ENCODE data around the gene TAS2R7. TPM values are rescaled to one million over a fixed set of nuclear protein-coding genes. Genes with fewer than 3 reads are reported as not detected.

Gene TAS2R7
- total RNA-seq, 2 donors from 2014 or later: not detected

GRCh38 chr12:10756194-10756593 is 46.2 kb downstream of the TAS2R7 start:
- intact Hi-C loops (cut with DNase I): no loop called here
- no peak for DNase-seq (ENCODE audit: low spot score)

- intact Hi-C loops (cut with DNase I): no loop called here
- DNase-seq (ENCODE audit: low spot score): no peak
Measured at GRCh38 chr12:10753059-10753458, 49.4 kb downstream of the TAS2R7 start.

Other genes starting within 250 kb of the TAS2R7 start
- 10 to 100 TPM; 19.3 to 21.2 TPM for gene MAGOHB, start 189.0 kb downstream of the TAS2R7 start, total RNA-seq
- under 1 TPM; 0.10 to 0.19 TPM for gene STYK1, start 128.6 kb downstream of the TAS2R7 start, total RNA-seq
- gene YBX3, start 79.3 kb downstream of the TAS2R7 start, total RNA-seq: 100 to 1,000 TPM; 386 to 502 TPM
- not detected for gene TAS2R8, start 4.7 kb upstream of the TAS2R7 start, total RNA-seq
- under 1 TPM in 1 of 2 donors, not detected in 1; 0.51 TPM for gene TAS2R9, start 7.5 kb upstream of the TAS2R7 start, total RNA-seq
- 1 to 10 TPM in 1 of 2 donors, under 1 TPM in 1; 0.76 to 1.2 TPM for gene TAS2R10, start 23.7 kb upstream of the TAS2R7 start, total RNA-seq
- 1 to 10 TPM; 2.5 to 4.3 TPM for gene PRR4, start 46.8 kb upstream of the TAS2R7 start, total RNA-seq
- gene PRH1, start 81.6 kb upstream of the TAS2R7 start, total RNA-seq: 10 to 100 TPM; 13.5 to 19.2 TPM
- 1 to 10 TPM; 2.4 to 2.5 TPM for gene TAS2R13, start 106.9 kb upstream of the TAS2R7 start, total RNA-seq
- gene PRH2, start 126.6 kb upstream of the TAS2R7 start, total RNA-seq: not detected
- 1 to 10 TPM; 3.5 to 5.5 TPM for gene TAS2R14, start 136.6 kb upstream of the TAS2R7 start, total RNA-seq
- gene TAS2R50, start 184.3 kb upstream of the TAS2R7 start, total RNA-seq: 1 to 10 TPM; 2.0 to 3.2 TPM
- 1 to 10 TPM; 3.0 to 4.3 TPM for gene TAS2R20, start 195.7 kb upstream of the TAS2R7 start, total RNA-seq
- 1 to 10 TPM; 4.3 to 5.9 TPM for gene TAS2R19, start 220.0 kb upstream of the TAS2R7 start, total RNA-seq
- gene TAS2R31, start 228.8 kb upstream of the TAS2R7 start, total RNA-seq: 1 to 10 TPM; 3.3 to 4.7 TPM

Data from posterior vena cava (tissue), 2 donors.